Measurements from ENCODE around the gene UBASH3B. TPM values are rescaled to one million over a fixed set of nuclear protein-coding genes. Genes with fewer than 3 reads are reported as not detected.

The UBASH3B gene
- polyA plus RNA-seq, 1 experiment, result 19.1 TPM

DNA sequence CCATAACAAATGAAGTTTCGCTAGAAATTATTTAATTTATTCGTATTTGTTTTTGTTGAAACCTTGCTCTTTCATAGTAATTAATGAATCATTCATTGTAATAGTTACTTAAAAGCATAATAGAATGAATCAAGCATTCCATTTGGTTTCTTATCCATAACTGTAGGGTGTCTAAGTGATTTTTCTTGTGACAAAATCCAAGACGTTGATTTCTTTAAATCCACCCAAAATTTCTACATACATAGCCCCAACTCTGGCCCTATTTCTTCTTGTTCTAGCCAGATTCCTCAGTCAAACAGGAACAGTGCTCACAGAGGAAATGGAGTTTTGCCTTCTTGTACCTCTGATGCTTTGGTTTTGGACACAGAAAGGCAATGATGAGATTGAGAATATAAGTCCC lies 25.5 kb downstream of the UBASH3B start:
- CTCF ChIA-PET, result no interaction called here
- TF ChIP-seq, protein P1, sequence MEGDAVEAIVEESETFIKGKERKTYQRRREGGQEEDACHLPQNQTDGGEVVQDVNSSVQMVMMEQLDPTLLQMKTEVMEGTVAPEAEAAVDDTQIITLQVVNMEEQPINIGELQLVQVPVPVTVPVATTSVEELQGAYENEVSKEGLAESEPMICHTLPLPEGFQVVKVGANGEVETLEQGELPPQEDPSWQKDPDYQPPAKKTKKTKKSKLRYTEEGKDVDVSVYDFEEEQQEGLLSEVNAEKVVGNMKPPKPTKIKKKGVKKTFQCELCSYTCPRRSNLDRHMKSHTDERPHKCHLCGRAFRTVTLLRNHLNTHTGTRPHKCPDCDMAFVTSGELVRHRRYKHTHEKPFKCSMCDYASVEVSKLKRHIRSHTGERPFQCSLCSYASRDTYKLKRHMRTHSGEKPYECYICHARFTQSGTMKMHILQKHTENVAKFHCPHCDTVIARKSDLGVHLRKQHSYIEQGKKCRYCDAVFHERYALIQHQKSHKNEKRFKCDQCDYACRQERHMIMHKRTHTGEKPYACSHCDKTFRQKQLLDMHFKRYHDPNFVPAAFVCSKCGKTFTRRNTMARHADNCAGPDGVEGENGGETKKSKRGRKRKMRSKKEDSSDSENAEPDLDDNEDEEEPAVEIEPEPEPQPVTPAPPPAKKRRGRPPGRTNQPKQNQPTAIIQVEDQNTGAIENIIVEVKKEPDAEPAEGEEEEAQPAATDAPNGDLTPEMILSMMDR (IDR thresholded peaks at IDR 0.05; ENCODE audit: low read depth, low read length), result no peak
- no peaks in the 10 kb centered on the region for H3K9me3 ChIP-seq (ENCODE audit: control insufficient read depth, insufficient read depth, low read length)
- DNase-seq (ENCODE audit: low read depth, low spot score), result no peak
- POLR2A ChIA-PET, result no interaction called here
- no peak overlapping the region for H3K27ac ChIP-seq (ENCODE audit: low read depth, low read length)
- H3K4me3 ChIP-seq (ENCODE audit: low read depth, low read length), result no peak overlapping the region
- no peaks in the 10 kb centered on the region for H3K27me3 ChIP-seq (ENCODE audit: control insufficient read depth, insufficient read depth, low read length)

DNA sequence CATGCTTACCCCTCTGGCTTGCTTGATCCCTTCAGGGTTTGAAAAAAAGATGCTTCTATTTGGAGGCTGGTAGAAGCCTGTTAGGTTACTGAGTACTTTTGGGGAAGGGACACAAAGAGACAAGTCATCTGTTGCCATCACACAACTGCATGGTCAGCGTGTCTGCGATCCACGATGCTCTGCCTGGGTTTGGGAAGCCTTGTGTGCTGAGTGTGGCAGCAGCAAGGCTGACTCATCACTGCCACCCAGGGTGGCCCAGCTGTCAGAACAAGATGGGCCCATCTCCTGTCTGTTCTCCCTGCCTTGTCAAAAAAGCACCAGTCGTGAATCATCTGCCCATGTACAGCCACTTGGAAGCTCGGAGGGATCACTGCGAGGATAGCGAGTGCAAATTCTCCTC lies 26.2 kb downstream of the UBASH3B start:
- no peak for DNase-seq (ENCODE audit: low read depth, low spot score)
- no peaks in the 10 kb centered on the region for H3K27me3 ChIP-seq (ENCODE audit: control insufficient read depth, insufficient read depth, low read length)
- no peak overlapping the region for H3K4me3 ChIP-seq (ENCODE audit: low read depth, low read length)
- POLR2A ChIA-PET, result no interaction called here
- TF ChIP-seq, protein P1 (IDR thresholded peaks at IDR 0.05; ENCODE audit: low read depth, low read length), result no peak
- no peak overlapping the region for H3K27ac ChIP-seq (ENCODE audit: low read depth, low read length)
- no peaks in the 10 kb centered on the region for H3K9me3 ChIP-seq (ENCODE audit: control insufficient read depth, insufficient read depth, low read length)
- CTCF ChIA-PET, result no interaction called here

DNA sequence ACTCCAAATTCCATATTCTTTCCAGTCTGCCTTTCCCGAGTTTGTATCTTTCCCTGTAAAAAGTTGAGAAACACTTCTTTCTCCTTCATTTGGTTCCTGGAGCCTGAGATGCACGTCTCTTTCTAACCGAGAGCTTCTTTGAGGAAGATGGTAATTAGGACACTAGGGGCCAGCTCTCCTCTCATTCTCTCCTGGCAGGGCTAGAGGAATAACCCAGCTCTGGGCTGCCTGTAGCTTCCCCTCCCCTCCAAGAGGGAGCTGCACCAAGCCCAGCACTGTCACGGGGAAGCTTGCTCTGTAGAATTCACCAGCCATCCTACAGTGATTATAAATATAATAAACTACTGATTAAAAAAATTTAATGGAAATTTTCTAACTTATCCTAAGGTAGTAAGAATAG lies 26.9 kb downstream of the UBASH3B start:
- TF ChIP-seq, protein P1 (IDR thresholded peaks at IDR 0.05; ENCODE audit: low read depth, low read length), result no peak
- no peak overlapping the region for H3K4me3 ChIP-seq (ENCODE audit: low read depth, low read length)
- ChIA-PET POLR2A (no interaction called here), CTCF (interaction anchor here (0.9 to 1.0 kb wide), 2 partner anchors 54 to 372 kb away, joined by 3 to 6 read pairs; no protein-coding TSS in a partner anchor)
- H3K9me3 ChIP-seq (ENCODE audit: control insufficient read depth, insufficient read depth, low read length), result no peaks in the 10 kb centered on the region
- no peak for DNase-seq (ENCODE audit: low read depth, low spot score)
- H3K27me3 ChIP-seq (ENCODE audit: control insufficient read depth, insufficient read depth, low read length), result no peaks in the 10 kb centered on the region
- no peak overlapping the region for H3K27ac ChIP-seq (ENCODE audit: low read depth, low read length)

DNA sequence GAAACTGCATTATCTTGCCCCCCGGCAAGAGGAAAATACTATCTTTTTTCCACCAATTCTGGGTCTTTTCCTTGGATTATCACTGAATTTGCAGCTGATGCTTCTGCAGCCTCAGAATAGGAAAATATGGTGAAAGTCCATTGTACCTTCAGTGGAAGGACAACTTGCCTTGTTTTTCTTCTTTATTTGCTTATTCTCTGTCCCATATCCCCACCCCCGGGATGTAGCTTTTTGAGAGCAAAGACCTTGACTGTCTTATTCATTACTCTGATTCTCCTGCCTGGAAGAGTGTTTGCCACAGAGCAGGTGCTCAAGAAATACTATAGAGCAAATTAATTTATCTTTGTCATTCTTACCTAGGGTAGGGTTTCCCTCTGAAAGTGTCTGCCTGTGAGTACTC lies 29.5 kb downstream of the UBASH3B start:
- DNase-seq (ENCODE audit: low read depth, low spot score), result no peak
- Histone ChIP-seq H3K9me3 (ENCODE audit: control insufficient read depth, insufficient read depth, low read length) (no peaks in the 10 kb centered on the region; the same call in 1 of the 2 replicates), H3K27ac (ENCODE audit: low read depth, low read length) (no peak overlapping the region), H3K27me3 (ENCODE audit: control insufficient read depth, insufficient read depth, low read length) (no peaks in the 10 kb centered on the region), H3K4me3 (ENCODE audit: low read depth, low read length) (no peak overlapping the region)
- ChIA-PET POLR2A (interaction anchor here (1.2 kb wide), 1 partner anchor 21 kb away, joined by 3 read pairs; no protein-coding TSS in a partner anchor), CTCF (interaction anchor here (1.3 kb wide), 1 partner anchor 52 kb away, joined by 3 read pairs; no protein-coding TSS in a partner anchor)
- TF ChIP-seq, protein P1 (IDR thresholded peaks at IDR 0.05; ENCODE audit: low read depth, low read length), result no peak

DNA sequence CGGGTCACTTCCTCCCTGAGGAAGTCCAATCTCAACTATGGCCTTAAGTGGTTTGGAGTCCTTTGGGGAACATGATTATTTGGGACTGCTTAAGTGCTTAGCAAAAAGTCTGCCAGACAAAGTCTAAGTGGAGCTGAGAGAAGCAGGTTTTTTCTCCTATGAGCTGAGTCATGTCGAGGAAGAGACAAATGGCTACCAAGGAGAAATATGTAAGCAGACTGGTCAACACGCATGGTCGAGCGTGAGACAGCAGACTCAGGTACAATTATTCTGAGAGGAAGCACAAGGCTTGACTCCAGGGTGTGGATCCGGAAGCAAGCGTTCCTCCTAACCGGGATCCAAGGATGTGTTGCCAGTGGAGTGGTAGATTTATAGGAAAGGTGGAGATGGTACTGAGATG lies 30.6 kb downstream of the UBASH3B start:
- TF ChIP-seq, protein P1 (IDR thresholded peaks at IDR 0.05; ENCODE audit: low read depth, low read length), result no peak
- CTCF ChIA-PET, result interaction anchor here (1.0 kb wide), 1 partner anchor 57 kb away, joined by 3 read pairs; no protein-coding TSS in a partner anchor
- Histone ChIP-seq H3K27me3 (ENCODE audit: control insufficient read depth, insufficient read depth, low read length) (no peaks in the 10 kb centered on the region), H3K27ac (ENCODE audit: low read depth, low read length) (no peak overlapping the region), H3K9me3 (ENCODE audit: control insufficient read depth, insufficient read depth, low read length) (no peaks in the 10 kb centered on the region; the same call in 1 of the 2 replicates), H3K4me3 (ENCODE audit: low read depth, low read length) (no peak overlapping the region)
- DNase-seq (ENCODE audit: low read depth, low spot score), result no peak
- POLR2A ChIA-PET, result no interaction called here
